ELF-1 (cell line): ENCODE measurements around the gene TXNL4B.
"Not testable (repeated sequence)": the region's sequence is repeated elsewhere in the genome, so short reads cannot be mapped to it uniquely, and the experiment has no call there.

Experiments used
- DNase-seq: peaks from one replicate; pipeline ENCODE4 v3.0.0-alpha.2; 2016; ENCODE audit warnings: low read depth, low spot score

TXNL4B gene

DNA sequence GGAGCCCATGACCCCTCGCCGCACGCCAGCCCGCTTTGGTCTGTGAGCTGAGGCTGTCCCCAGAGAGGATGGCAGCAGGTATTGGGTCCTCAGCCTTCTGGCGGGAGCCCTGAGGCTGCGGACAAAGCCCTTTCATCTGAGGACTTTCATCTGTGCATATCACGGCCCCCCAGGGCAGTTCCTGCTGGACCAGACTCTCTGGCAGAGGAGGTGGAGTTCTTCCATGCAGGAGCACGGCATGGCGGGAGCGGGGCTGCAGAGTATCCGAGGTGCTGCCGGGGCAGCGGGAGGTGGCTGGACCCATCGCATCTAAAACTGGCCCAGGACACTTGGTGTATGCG lies 19.0 kb upstream of the TXNL4B start:
- peak; percentile 69 for DNase-seq

DNA sequence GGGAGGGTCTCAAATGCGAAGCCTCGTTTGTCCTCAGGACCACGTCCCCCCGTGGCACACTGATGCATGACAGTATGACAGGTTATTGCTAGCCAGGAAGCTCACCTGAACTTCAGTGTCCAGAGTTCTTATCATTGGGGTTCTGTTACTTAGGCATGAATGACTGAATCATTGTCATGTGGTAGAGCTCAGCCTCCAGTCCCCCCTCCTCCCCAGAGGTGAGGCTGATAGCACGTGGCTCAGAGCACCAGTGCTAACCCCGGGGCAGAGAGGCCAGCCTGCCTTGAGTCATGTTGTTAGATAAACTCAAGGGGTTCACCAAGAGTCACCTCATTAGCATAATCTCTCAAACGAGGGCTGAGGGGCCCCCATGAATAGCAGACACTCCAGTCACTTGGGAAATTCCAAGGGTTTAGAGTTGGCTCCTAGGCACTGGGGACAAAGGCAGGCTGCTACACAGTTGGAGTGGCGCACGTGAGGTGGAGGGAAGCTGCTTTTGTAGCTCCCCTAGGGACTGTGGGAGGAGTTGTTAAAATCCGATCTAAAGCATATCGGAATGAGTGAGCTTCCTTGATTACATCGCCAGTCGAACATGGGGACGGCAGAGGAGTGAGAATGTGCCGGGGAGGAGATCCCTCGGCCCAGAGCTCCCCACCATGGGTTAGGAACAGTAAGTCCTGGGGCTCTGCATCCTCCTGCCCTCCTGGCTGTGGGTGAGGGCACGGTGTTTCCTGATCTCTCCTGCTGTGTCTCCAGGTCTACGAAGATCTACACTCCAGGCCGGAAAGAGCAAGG lies 18.4 kb upstream of the TXNL4B start:
- peak; percentile 55 for DNase-seq

DNA sequence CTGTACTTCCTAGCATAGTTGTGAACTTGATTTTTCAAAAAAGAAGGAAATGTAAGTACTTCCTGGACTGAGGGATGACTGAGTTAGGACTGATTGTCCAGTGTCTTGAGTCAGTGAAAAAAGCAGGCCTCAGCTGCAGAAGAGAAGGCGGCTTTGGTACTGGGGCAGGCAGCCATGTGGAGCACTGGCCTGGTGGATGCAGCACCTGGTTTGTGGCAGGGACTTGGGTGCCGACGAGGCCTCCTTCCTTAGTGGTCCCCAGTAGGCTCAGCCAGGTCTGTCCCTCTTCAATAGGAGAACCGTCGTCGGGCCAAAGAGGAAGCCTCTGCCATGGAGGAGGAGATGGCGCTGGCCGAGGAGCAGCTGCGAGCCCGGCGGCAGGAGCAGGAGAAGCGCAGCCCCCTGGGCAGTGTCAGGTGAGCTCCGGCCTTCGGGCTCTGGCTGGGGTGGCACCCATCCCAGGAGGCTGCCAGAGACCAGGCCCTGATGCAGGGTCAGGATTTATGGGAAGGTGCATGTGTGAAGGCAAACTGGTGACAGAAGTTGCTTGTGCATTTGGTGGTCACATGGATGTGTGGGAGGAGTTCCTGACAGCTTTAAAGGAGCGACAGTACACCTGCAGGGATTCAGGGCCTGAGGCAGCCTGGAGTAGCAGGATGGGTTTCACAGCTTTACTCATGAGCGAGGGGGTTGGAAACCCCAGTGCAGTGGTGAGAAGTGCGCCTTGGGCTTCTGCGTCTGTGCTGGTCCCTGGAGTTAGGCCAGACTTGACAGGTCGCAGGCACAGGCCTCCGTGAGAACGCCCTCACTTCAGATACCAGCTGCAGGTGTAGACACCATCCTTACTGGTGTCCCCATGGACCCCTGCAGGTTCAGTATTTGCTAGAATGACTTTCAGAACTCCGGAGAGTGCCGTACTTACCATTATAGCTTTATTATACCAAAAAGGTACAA lies 17.5 kb upstream of the TXNL4B start:
- DNase-seq = no peak

DNA sequence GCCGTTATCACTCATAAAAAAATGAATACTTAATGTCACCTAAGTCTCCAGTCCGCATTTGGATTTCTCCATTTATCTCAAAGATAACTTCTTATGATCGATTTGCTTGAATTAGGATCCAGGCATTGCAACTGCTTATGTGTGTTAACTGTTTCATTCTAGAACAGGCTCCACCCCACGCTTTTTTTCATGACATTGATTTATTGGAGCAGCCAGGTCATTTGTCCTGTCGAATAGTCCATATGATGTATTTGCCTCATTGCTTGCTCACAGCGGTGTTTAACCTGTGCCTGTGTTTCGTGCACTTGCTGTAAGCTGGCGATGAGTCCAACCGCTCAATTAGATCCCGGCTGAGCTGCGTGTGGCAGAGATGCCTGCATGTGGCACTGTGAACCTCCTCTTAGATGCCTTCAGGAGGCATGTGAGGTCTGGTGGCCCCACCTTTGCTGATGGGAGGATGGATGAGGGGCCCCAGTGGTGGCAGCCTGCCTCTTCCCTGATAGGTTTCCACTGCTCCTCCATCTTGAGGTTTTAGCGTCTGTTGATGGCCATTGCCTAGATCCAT lies 16.6 kb upstream of the TXNL4B start:
- DNase-seq = no peak

DNA sequence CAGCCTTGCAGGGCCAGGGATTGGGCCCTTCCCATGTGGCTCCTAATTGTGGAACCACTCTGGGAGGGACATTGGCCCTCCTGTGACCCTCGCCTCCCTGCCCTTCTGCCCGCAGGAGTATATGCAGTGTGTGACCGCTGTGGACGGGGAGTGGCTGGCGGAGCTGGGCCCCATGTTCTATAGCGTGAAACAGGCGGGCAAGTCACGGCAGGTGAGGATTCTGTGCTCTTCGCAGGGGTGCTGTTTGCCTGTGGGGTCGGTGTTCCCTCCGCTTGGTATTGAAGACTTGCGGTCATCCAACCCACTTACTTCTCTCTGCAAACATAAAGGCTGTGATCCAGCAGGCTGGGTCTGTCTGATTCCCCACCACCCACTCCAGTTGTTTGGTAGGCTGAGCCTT lies 15.9 kb upstream of the TXNL4B start:
- no peak for DNase-seq

DNA sequence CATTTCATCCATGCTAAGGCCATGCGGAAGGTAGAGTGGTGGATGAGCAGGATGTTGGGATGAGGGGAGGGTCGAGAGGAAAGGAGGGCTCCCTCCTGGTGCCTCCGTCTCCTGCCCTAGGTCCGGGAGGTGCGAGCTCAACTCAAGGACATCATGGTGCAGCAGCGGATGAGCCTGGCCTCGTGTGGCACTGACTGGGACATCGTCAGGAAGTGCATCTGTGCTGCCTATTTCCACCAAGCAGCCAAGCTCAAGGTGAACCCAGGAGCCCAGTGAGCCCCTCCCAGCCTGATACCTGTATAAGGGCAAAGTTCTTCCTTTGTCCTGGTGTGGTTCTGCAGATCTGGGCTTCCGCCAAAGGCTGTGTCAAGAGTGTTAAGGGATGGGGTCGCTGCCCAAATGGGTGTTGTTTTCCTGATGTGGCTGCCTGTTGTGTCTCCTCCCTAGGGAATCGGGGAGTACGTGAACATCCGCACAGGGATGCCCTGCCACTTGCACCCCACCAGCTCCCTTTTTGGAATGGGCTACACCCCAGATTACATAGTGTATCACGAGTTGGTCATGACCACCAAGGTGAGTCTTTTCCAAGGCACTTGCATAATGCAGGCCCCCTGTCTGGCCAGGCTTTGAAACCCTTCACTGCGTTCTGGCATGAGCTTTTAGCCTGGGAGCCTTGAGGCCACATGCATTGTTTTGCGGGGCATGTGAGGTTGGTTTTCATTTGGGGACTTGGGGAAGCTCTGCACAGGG lies 15.1 kb upstream of the TXNL4B start:
- no peak for DNase-seq

DNA sequence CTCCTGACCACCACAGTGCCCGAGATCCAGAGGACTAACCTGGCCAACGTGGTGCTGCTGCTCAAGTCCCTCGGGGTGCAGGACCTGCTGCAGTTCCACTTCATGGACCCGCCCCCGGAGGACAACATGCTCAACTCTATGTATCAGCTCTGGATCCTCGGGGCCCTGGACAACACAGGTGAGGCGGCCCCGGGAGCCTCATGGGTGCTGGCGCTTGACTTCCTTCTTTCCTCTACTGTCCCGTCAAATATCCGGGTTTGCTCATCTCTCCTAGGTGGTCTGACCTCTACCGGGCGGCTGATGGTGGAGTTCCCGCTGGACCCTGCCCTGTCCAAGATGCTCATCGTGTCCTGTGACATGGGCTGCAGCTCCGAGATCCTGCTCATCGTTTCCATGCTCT lies 14.0 kb upstream of the TXNL4B start:
- no peak for DNase-seq

DNA sequence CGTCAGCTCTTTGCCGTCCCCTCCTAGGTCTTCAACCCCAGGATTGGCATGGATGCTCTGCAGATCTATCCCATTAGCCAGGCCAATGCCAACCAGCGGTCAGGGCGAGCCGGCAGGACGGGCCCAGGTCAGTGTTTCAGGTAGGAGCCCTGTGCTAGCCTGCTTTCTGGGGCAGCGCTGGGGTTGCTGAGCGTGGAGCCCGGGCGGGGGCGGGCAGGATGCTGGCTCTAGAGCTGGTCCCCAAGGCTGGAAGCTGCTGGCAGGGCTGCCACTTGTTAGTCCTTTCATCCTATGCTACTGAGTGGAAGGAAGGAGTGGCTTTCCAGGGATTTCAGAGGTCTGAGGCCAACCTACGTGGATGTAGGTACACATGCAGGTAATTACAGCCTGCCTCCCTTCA lies 12.6 kb upstream of the TXNL4B start:
- no peak for DNase-seq

DNA sequence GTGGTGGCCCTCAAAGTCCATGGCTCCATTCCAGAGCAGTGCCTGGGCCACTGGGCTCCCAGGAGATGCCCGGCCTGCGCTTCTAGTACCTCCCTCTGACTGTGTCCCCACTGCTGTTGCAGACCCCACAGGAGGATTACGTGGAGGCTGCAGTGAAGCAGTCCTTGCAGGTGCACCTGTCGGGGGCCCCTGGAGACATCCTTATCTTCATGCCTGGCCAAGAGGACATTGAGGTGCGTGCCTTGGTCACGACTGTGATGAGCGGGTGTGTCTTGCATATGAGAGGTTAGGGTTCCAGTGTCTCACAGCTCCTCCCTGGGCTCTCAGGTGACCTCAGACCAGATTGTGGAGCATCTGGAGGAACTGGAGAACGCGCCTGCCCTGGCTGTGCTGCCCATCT lies 11.5 kb upstream of the TXNL4B start:
- no peak for DNase-seq

DNA sequence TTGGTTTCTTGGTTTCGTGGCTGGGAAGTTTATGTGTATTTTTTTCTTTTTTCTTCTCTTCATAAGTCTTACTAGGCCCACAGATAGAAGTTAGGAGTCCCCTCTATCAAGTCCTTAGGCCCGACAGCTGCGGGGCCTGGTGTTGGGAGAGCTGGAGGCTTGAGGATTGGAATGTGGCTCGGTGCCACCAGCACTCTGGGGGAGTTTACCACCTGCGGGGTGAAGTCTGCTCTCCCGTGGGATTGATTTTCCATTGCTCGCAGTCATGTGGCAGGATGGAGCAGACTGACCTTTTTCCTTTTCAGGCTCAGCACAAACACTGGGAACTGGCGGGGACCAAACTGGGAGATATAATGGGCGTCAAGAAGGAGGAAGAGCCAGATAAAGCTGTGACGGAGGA lies 7.8 kb upstream of the TXNL4B start:
- DNase-seq = no peak

DNA sequence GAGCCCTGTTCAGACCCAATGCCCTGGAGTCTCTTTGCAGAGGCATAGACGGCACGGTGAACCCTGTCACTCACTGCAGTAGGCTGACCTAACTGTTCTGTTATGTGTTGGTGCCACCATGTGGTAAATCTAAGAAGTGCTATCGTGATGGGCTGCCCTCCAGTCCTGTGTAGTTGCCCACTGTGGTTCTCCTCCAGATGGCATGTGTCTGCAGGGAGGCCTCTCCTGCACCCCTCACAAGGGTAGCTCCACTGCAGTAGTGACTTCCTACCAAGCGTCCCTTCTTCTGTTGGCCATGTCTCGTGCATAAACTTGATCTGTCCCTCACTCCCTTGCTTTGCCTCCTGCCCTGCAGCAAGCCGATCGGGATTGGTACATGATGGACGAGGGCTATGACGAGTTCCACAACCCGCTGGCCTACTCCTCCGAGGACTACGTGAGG lies 6.0 kb upstream of the TXNL4B start:
- DNase-seq = peak; percentile 74

DNA sequence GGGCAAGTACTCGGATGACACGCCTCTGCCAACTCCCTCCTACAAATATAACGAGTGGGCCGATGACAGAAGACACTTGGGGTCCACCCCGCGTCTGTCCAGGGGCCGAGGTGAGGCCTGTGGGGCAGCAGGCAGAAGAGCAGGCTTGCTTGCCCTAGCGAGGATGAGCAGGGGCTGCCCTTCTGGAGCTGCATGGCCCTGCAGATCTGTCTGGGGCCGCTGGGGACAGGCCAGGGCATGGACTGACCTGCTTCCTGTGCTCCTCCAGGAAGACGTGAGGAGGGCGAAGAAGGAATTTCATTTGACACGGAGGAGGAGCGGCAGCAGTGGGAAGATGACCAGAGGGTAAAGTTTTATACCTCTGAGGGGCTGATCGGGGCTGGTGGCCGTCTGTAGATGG lies 5.5 kb upstream of the TXNL4B start:
- DNase-seq = peak; percentile 55

DNA sequence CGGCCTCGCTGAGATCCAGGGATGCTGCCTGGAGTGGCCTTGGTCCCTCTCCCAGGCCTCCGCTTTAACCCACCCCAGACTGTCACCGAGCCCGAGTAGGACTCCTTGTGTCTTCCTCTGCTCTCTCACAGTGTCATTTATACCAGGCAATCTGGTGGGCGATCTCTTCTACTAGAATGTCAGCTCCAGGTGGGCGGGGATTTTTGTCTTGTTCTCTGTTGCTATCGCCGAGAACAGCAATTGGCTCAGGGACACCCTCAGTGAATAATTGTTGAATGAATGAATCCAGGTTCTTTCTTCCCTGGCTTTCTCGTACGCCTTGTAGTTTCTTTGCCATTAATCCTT lies 818 bp upstream of the TXNL4B start:
- DNase-seq = no peak

DNA sequence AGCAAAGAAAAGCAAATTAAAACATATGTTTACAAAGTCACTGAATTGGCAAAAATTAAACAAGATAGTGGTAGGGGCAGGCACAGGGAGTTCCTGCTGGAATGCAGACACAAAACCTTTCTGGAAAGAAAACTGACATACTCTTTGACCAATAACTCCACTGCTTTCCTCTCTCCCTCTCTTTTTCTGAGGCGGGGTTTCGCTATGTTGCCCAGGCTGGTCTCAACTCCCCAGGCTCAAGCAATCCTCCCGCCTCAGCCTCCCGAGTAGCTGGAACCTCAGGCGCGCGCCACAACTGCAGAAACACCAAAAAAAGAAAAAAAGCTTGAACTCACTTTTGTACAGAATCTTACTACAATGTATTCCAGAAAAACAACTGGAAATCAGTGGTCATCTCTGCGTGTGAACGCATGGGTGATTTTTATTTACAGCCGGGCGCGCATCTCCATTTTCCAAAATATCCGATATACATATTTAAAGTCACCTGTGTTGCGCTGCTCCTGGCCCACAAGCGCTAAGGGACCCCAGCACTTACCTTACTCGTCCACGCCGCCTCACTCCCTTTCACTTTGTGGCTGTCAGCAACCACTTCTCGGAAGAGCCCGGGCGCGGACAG lies 480 bp downstream of the TXNL4B start:
- peak; percentile 47 for DNase-seq

DNA sequence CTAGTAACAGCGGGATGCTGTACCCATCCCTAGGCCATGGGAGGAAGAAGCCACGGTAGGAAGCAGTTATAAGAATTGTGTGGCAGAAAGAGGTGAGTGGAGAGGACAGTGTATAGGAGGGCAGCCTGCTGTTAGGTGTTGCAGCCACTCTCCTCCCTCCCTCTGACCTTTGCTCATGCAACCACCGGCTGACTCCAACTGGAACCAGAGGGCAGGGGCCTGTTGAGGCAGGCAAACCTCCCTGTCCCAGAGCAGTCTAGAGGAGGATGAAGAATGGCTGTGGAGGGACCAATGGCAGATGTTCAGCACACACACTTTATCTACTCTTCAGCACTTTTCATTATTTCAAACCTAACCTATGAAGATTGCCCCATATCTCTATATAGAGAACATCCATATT lies 2.2 kb downstream of the TXNL4B start:
- DNase-seq = no peak

DNA sequence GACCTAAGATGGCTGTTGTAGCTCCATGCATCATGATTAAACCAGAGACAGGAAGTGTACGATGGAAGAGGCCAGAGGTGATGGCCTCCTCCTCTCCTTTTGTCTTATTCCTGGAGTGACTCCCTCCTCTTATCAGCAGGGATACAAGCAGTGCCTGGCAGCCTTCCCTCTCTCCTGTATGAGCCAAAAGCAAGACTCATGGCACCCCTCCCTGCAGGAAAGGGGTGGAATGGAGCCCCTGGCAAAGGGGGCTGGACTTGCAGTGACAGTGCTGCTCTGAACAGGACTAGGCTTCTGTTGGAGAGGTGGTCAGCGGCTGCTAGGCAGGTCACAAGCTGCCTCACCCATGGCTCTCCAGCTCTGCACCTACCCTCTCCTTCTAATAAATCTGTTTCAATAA lies 8.4 kb downstream of the TXNL4B start:
- DNase-seq = no peak

DNA sequence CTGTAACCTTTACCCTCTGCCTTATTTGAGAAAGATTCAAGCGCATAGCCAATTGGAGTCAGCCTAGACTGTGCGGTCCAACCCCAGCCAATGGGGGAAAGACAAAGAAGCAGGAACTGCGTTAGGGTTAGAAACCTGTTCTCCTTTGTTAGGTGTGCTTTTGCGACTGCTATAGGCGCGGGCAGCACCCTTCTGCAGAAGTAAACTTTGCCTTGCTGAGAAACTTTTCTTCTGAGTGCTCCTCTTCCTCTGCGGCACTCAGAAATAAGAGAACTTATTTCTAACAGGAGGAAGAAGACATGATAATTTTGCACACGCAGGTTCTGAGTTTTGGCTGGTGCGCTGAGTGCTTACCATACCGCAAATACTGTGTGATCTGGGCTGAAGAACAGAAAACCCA lies 9.0 kb downstream of the TXNL4B start:
- DNase-seq = no peak

DNA sequence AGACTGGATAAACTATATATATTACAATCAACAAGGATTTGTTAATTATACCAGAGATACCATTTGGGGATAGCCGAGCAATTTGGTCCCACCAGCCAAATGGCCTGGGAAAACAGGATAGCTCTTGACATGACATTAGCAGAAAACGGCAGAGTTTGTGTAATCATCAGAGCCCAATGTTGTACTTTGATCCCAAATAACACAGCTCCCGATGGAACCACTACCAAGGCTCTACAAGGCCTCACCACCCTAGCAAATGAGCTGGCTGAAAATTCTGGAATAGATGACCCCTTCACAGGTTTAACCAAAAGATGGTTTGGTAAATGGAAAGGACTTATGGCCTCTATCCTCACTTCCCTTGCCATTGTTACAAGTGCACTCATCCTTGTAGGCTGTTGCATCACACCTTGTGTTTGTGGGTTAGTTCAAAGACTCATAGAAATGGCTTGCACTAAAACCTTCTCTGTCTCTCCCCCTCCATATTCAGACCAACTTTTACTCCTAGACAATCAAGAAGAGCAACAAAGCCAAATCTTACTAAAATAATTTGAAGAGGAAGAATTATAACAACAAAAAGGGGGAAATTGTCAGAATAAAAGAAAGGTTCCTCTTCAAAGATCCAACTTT lies 9.5 kb downstream of the TXNL4B start:
- DNase-seq = no peak

DNA sequence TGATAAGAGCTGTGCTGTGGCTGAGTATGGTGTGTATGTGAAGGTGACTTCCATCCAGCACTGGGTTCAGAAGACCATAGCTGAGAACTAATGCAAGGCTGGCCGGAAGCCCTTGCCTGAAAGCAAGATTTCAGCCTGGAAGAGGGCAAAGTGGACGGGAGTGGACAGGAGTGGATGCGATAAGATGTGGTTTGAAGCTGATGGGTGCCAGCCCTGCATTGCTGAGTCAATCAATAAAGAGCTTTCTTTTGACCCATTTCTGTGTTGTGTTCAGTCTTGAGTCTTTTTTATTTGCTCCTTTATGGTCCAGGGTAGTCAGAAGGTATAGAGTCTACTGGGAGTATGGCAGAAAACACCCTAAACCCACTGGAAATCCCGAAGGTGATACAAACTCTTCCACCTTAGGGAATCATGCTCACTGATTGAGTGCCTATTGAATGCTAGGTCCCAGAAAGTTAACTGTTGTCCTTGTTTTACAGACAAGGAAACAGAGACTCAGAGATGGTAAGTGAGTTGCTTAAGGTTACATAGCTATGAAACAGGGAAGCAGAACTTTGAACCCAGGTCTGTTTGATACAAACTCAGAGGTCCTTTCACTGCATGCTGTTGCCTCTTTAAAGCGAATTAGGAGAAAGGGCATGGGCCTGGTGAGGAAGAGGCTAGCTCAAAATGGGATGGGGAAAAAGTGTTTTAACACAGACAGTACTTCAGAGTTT lies 16.3 kb downstream of the TXNL4B start:
- not testable (repeated sequence) for DNase-seq

DNA sequence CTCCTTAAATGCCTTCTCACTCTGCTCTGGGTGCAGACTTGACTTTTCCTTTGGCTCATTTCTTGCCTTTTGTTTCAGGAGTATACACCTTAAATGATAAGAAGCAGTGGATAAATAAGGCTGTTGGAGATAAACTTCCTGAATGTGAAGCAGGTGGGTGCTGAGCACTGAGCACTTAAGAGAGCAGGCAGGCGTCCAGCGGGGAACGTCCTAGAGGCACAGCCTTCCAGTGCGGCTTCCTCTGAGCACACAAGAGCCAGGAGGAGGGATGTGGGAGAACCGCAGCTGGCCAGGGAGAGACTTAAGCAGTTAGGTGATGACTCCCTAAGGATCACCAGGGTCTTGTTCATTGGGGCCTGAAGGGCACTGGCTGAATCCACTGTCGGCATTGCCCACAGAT lies 18.4 kb downstream of the TXNL4B start:
- DNase-seq = not testable (repeated sequence)
